Right lung (tissue), 10 donors: ENCODE measurements around the gene RAB7A. TPM values are rescaled to one million over a fixed set of nuclear protein-coding genes. Genes with fewer than 3 reads are reported as not detected.

Source experiments
- DNase-seq, 2 donors: peaks; one replicate each; pipeline ENCODE4 v3.0.0-alpha.2; 2013
- long read RNA-seq, 8 donors: transcript quantifications; one replicate each; lab custom pipeline, GENCODE V29; 2026
- polyA plus RNA-seq, 5 donors: library from polyadenylated mRNA; unstranded; fragments of 120-200 nt; gene quantifications; one replicate each; pipeline versions ENCODE4 v1.2.1 to v1.2.3, GENCODE V29; 2013; ENCODE audit warnings: inconsistent platforms in 1 of 5, low replicate concordance in 1 of 5; ENCODE audit not compliant: insufficient read length in 5 of 5, insufficient read depth in 1 of 5

RAB7A gene
- polyA plus RNA-seq: 100 to 1,000 TPM; 187 to 215 (median 204) TPM
- long read RNA-seq, donor 1, transcript RAB7A-201 (6 exons, 2,244 nt): major isoform, 99 of 230 reads
- long read RNA-seq, donor 1, partial matches to known transcripts: 122 of 230 reads
- long read RNA-seq, donor 1, other reads (novel, unspliced or antisense): 9 of 230 reads
- long read RNA-seq, donor 2, transcript RAB7A-201 (6 exons, 2,244 nt): major isoform, 41 of 47 reads
- long read RNA-seq, donor 2, partial matches to known transcripts: 6 of 47 reads
- long read RNA-seq, donor 2, other reads (novel, unspliced or antisense): 0 of 47 reads
- long read RNA-seq, donor 3, transcript RAB7A-201 (6 exons, 2,244 nt): major isoform, 48 of 93 reads
- long read RNA-seq, donor 3, partial matches to known transcripts: 37 of 93 reads
- long read RNA-seq, donor 3, other reads (novel, unspliced or antisense): 5 of 93 reads
- long read RNA-seq, donor 4, transcript RAB7A-201 (6 exons, 2,244 nt): major isoform, 38 of 66 reads
- long read RNA-seq, donor 4, partial matches to known transcripts: 26 of 66 reads
- long read RNA-seq, donor 4, other reads (novel, unspliced or antisense): 0 of 66 reads
- long read RNA-seq, donor 5, transcript RAB7A-201 (6 exons, 2,244 nt): major isoform, 79 of 128 reads
- long read RNA-seq, donor 5, partial matches to known transcripts: 41 of 128 reads
- long read RNA-seq, donor 5, other reads (novel, unspliced or antisense): 5 of 128 reads
- long read RNA-seq, donor 6, transcript RAB7A-201 (6 exons, 2,244 nt): major isoform, 80 of 189 reads
- long read RNA-seq, donor 6, partial matches to known transcripts: 102 of 189 reads
- long read RNA-seq, donor 6, other reads (novel, unspliced or antisense): 6 of 189 reads
- long read RNA-seq, donor 7, transcript RAB7A-201 (6 exons, 2,244 nt): major isoform, 81 of 97 reads
- long read RNA-seq, donor 7, partial matches to known transcripts: 7 of 97 reads
- long read RNA-seq, donor 7, other reads (novel, unspliced or antisense): 5 of 97 reads
- long read RNA-seq, donor 8, transcript RAB7A-201 (6 exons, 2,244 nt): major isoform, 27 of 28 reads
- long read RNA-seq, donor 8, partial matches to known transcripts: 0 of 28 reads
- long read RNA-seq, donor 8, other reads (novel, unspliced or antisense): 0 of 28 reads

DNA sequence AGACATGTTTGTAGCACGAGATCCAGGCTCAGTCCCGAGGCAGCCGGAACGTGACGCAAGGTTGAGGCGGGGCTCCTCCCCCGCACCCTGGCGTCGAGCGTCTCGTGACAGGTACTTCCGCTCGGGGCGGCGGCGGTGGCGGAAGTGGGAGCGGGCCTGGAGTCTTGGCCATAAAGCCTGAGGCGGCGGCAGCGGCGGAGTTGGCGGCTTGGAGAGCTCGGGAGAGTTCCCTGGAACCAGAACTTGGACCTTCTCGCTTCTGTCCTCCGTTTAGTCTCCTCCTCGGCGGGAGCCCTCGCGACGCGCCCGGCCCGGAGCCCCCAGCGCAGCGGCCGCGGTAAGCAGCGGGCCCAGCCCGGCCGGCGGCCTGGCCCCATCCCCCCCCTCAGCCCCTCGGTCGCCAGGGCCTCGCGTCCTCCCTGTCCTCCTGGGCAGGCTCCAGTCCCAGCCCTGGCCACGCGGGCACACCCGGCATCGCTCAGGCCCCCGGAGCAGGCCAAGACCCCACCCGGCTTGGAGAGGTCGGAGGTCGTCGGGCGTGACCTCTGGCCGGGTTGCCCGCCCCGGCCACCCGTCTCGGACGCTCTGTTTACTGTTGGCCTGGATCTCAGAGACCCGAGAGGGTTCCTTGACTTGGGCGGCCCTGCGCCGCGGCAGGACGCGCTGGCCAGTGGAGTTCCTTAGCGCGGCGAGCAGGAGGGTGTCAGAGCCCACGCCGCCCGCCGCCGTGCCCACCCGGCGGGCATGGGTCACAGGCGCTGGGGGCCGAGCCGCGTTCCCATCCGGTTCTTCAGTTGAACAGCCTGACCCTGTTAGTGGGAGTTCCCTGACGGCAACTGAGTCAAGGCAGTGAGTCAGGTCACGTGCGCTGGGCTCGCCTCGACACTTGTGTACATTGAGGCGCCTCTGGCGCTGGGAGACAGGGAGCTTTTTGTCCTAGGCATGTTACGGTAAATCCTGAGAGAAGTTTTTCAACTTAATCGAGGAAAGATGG lies at the start of gene RAB7A:
Gene RAB7A (plus strand): TSS at position 161 of the 994 bp plus-strand sequence. CDS start 69,185 bp downstream, outside the sequence.
- peak; percentile 97 for DNase-seq

GRCh38 chr3:128679338-128679737 lies 46.6 kb upstream of the RAB7A start:
- DNase-seq: no peak

- DNase-seq: peak; percentile 99
Observed at GRCh38 chr3:128680603-128681368, 45.2 kb upstream of the RAB7A start.

GRCh38 chr3:128681369-128681829 lies 44.6 kb upstream of the RAB7A start:
- DNase-seq: no peak

DNA sequence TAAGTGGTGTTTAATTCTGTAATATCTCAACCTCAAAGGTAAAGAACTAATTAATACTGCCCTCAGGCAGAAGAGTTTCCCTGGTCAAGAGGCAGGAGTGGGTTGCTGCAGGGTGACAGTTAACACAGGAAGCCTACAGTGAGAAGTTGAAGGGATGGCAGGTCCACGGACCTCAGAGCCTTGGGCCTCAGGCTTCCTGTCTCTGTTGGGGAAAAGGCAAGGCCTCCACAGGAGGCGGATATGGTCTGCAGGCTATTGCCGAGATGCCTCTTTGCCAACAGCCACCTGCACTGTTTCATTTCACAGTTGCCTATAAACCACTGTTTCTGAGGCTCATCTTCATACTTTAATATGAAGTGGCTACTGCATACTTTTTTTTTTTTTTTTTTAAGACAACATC lies 42.0 kb upstream of the RAB7A start:
- no peak for DNase-seq

DNA sequence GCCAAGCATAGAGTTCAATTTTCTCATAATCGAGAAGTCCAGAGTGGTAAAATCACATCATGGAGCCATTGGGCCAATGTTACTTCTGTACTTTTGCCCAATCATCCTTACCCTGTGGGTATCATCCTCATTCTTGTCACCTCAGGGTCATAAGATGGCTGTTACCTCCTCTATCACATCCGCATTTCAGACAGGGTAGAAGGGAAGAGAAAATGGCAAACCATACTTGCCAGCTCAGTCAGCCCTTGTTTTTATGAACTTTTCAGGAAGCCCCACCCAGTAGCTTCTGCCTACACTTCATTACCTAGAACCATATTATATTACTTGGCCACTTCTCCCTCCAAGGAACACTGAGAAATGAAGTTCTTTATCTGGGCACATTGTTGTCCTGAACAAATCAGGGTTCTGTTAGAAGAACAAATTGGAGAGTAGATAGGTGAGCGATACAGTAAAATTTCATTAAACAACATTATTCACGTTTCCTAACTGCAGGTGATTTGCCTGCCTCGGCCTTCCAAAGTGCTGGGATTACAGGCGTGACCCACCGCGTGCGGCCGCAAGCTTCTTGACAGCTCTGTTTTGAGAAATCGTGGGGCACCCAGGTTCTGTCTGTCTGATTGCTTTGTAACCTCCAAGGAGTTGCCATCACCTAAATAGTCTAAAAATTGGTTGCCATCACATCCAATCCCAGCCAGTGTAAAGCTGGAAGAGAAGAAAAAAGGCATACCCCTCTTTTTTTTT lies 40.8 kb upstream of the RAB7A start:
- no peak for DNase-seq

DNA sequence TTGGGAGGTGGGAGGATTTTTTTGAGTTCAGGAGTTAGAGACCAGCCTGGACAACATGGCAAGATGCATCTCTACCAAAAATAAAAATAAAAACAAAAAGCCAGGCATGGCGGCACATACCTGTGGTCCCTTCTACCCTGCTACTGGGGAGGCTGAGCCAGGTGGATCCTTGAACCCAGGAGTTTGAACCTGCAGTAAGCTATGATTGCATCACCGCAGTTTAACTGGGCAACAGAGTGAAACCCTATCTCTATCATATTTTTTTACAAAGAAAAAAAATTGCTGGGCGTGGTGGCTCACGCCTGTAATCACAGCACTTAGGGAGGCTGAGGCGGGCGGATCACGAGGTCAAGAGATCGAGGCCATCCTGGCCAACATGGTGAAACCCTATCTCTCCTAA lies 39.5 kb upstream of the RAB7A start:
- DNase-seq: no peak

DNA sequence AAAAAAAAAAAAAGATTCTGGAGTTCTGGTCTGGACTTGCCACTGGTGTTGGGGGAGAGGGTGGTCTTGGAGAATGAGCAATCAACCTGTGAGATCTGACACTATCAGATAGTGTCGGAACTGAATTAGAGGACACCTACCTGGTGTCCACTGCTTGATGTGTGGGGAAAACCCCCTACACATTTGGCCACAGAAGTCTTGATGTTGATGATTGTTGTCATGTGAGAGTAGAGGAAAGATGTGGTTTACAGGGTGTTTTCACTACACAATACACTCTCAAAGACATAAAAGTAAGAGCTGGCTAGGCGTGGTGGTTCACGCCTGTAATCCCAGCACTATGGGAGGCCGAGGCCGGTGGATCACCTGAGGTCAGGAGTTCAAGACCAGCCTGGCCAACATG lies 36.9 kb upstream of the RAB7A start:
- no peak for DNase-seq

GRCh38 chr3:128693696-128694095 lies 32.3 kb upstream of the RAB7A start:
- DNase-seq: no peak

DNA sequence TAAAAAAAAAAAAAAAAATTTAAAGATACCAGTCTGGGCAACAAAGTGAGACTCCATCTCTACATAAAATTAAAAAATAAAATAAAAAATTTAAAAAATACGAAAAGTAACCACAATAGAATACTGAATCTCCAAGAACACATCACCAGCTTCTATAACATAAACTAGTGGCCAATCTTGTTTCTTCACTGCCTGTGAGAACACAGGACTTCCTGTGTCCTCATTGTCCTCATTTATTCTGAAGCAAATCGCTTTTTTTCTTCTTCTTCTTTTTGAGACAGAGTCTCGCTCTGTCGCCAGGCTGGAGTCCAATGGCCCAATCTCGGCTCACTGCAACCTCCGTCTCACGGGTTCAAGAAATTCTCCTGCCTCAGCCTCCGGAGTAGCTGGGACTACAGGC lies 28.6 kb upstream of the RAB7A start:
- no peak for DNase-seq

DNA sequence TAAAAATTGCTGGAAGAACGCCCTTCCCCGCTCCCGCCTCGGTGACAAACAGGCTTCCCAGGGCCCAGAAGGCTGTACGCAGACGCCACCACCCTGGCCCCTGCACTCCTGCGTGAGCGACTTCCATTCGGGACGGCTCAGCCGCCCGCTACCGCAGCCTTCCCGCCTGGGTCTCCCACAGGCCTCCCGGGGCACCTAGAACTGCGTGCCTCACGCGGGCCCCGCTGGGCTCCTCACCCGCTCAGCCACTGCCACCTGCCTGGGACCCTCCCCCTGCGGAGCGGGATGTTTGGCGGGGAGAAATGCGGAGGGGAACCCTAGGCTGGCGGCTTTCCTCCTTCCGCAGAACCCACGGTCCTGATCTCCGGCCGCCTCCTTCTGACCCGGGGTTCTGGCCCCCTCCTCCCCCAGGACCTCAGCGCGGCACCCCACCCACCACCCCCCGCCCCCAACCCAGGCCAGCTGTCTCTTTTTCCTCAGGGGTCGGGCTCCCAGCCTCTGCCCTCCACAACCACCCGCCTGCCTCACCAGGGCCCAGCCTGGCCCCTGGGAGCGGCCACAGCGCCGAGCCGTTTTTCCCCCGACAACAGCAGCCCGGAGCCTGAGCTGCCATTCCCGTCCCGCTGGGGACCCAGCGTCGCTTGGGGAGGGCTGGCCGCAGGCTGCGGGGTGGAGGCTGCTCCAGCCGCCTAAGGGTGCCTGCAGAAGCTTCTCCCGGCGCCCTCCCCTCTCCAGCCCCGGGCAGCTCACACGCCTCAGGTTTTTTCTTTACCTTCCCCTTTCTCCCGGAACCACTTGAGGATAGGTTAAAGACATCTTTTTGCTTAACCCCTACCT lies 27.6 kb upstream of the RAB7A start:
- DNase-seq: peak in 1 of 2 donors; percentile 33

DNA sequence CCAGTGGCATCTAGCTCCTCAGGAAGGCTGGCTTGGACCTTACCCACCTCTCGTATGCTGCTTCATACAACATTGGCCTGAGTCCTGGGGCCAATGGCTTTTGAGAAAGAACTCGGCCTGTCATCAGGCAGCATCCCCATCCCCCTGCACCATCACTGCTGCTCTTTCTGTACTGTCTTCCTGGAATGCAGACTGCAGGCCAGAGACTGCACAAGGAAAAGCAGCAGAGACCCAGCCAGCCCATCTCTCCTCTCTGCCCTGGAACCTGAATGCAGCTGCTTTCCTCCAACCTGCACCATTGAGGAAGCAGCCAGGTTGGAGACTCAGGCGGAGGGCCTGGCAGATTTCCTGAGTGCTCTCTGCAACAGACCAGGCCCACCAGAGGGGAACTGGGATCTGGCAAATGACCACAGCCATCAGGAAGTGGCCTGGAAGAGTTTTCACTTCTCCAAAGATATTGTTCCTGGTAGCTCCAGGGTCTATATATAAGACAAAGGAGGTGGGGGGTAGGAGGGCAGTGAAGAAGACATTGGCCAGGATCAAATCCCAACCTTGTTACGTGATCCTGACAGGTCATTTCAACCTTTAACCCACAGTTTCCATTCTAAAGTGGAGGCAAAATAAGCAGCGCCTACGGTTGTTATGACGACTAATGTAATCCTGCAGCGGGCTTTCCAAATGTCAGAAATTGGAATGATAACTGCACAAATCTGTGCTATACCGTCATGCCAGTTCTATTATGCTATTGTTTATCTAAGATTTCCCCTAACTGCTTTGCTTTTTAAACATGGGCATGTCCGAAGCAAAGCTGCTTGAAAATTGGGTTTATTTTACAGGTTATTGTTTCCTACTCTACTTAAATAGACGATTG lies 24.4 kb upstream of the RAB7A start:
- no peak for DNase-seq

- no peak for DNase-seq
Observed at GRCh38 chr3:128702391-128702790, 23.6 kb upstream of the RAB7A start.

GRCh38 chr3:128703561-128703960 lies 22.4 kb upstream of the RAB7A start:
- no peak for DNase-seq

GRCh38 chr3:128706086-128706615 lies 19.8 kb upstream of the RAB7A start:
- DNase-seq: no peak

GRCh38 chr3:128707928-128708494 lies 18.0 kb upstream of the RAB7A start:
- no peak for DNase-seq

DNA sequence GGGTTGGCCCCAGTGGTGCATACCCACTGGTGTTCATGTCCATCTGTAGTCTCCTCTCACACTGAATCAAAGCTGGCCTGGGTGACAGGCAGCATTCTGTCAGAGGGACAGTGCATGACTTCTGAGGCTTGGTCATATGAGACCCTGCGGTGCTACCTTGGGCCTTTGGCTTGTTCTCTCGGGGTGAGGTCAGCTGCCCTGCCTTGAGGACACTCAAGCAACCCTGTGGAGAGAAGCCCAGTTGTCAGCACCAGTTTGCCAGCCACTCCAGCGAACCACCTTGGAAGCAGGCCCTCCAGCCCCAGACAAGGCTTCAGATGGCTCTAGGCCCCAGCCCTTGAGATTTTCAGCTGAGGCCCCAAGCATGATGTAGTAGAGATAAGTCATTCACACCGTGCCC lies 16.9 kb upstream of the RAB7A start:
- no peak for DNase-seq
